Activated T-helper 1 cell treated with anti-CD3 and anti-CD28 coated beads, Interleukin-12 subunit alpha, Interleukin-12 subunit beta, Interleukin-2, Interleukin-4 antibody, amounts not matched to agents 30 ng/mL and 10 ng/mL and 1 ng/mL, durations not matched to agents 14 hours and 24 hours and 36 hours (primary cell): ENCODE results near the gene PIK3R5. TPM values are rescaled to one million over a fixed set of nuclear protein-coding genes. Genes with fewer than 3 reads are reported as not detected.
"Not testable (repeated sequence)": the region's sequence is repeated elsewhere in the genome, so short reads cannot be mapped to it uniquely, and the experiment has no call there.

ENCODE experiments used
- DNase-seq: peaks from one replicate; pipeline ENCODE4 v3.0.0; 2021; ENCODE audit warnings: low spot score
- H3K27ac Mint-ChIP-seq: one replicate; pipeline ENCODE4 v1.8.0; 2021; ENCODE audit warnings: mild to moderate bottlenecking, mixed read lengths
- H3K27me3 Mint-ChIP-seq: one replicate; pipeline ENCODE4 v1.8.0; 2022; ENCODE audit warnings: mild to moderate bottlenecking, moderate library complexity, mixed read lengths; ENCODE audit not compliant: insufficient read depth
- H3K36me3 Mint-ChIP-seq: one replicate; pipeline ENCODE4 v1.8.0; 2021; ENCODE audit warnings: low read depth, mixed read lengths
- H3K4me1 Mint-ChIP-seq: one replicate; pipeline ENCODE4 v1.8.0; 2021; ENCODE audit warnings: low read depth, mixed read lengths
- H3K4me3 Mint-ChIP-seq: one replicate; pipeline ENCODE4 v1.8.0; 2021; ENCODE audit warnings: mild to moderate bottlenecking, moderate library complexity, mixed read lengths
- H3K9me3 Mint-ChIP-seq: one replicate; pipeline ENCODE4 v1.8.0; 2021; ENCODE audit warnings: mixed read lengths
- intact Hi-C: fragments of 100-400 bp; cut with micrococcal nuclease; formaldehyde crosslinking; loops from one replicate; pipeline ENCODE4 v1.15.1; 2024
- total RNA-seq: library from RNA; stranded (reverse); gene quantifications from 2 replicates; pipeline ENCODE4 v1.2.3, GENCODE V29; 2022

Gene PIK3R5
- total RNA-seq, 1 donor from 2014 or later = 33.6 TPM

DNA sequence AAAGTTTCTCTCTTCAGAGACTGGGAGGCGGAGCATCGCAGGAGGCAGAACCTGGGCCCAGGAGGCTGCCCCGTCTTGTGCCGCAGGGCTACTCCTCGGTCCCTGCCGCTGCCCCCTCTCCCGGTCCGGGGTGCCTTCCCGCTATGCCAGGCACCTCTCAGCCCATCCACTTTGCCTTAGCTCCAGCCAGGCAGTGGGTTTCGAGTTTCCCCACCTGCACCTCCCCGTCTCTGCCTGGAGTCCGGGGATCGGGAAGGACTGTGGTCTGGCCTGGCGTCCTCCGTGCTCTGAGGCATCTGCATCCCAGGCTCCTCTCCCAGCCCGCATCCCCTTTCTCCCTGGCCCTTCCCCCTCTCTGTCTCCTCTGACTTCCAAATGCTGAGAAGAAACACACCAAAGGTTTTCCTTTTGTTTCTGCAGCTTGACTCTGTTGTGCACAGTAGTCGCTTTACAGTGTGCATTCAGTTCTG lies 71.3 kb downstream of the PIK3R5 start:
- Mint-ChIP-seq H3K27ac (peak overlapping the region; percentile 72), H3K4me3 (no peak overlapping the region), H3K27me3 (no peaks in the 10 kb centered on the region), H3K36me3 (peaks cover 57% of the 10 kb centered on the region), H3K9me3 (no peaks in the 10 kb centered on the region), H3K4me1 (peaks cover 65% of the 10 kb centered on the region)
- intact Hi-C loops = loop anchor here (2.0 kb wide), 1 partner anchor 147 kb away; no protein-coding TSS in a partner anchor
- DNase-seq = no peak

DNA sequence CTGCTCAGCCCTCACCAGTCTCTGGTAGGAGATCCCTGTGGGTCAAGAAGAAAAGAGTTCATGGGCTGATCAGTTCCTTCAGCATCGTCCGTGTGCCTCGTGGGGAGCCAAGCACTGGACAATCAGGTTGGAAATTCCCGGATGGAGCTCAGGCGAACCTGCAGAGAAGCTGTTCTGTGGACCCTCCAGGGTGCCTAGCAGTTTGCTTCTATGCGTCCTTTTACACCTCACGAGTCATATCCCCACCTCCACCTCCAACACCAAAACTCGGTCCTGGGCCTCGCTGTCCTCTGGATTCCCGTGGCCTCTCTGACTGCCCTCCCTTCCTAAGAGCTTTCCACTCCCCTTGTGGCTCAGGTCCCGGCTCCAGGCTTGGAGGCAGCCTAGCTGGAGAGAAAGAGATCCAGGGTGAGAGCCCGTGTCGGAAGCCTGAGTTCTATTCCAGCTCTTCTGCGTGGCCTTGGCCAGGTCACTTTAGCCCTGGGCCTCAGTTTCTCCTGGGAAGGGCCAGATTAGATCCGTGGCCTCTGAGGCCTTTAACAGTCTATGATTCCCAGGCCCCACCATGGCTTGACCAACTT lies 71.8 kb downstream of the PIK3R5 start:
- Mint-ChIP-seq H3K9me3 (no peaks in the 10 kb centered on the region), H3K36me3 (peaks cover 53% of the 10 kb centered on the region)
- intact Hi-C loops = loop anchor here (2.0 kb wide), 1 partner anchor 147 kb away; no protein-coding TSS in a partner anchor

DNA sequence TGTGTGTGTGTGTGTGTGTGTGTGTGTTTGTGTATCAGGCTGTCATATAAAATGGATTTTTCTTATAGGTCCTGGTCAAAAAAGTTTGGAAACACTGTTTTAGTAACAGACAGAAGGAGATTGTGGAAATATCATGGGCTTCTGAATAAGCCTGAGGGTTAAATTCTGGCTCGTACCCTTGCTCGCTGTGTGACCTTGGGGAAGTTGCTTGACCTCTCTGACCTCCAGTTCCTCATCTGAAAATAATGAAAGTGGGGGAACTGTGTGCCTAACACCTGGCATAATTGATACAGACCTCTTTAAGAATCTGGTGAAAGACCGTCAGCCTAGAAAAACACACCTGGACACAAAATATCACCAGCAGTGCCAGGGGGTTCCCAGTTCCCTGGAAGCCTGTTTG lies 72.4 kb downstream of the PIK3R5 start:
- H3K4me3 Mint-ChIP-seq = no peak overlapping the region
- H3K9me3 Mint-ChIP-seq = no peaks in the 10 kb centered on the region
- intact Hi-C loops = no loop called here
- H3K27me3 Mint-ChIP-seq = no peaks in the 10 kb centered on the region
- H3K27ac Mint-ChIP-seq = peak overlapping the region; percentile 58
- peaks cover 49% of the 10 kb centered on the region for H3K36me3 Mint-ChIP-seq
- peaks cover 53% of the 10 kb centered on the region for H3K4me1 Mint-ChIP-seq
- no peak for DNase-seq

More for the DNA sequence above, 71.8 kb downstream of the PIK3R5 start:
- H3K27me3 Mint-ChIP-seq = no peaks in the 10 kb centered on the region
- no peak for DNase-seq
- peaks cover 60% of the 10 kb centered on the region for H3K4me1 Mint-ChIP-seq
- H3K4me3 Mint-ChIP-seq = no peak overlapping the region
- no peak overlapping the region for H3K27ac Mint-ChIP-seq

DNA sequence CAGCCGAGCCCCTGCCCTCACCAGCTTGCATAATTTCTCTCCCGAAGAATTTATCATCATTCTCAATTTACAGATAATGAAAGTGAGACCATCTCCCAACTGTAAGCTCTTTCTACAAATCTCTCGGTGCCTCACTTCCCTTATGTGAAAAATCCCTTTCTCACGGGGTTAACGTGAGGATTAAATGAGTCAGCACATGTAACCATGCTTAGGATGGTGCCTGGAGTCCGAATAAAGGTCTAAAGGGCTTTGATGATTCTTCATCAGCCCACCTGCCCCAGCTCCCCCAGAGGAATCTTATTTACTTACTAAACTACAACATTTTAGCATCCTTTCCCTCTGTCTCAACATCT lies 73.2 kb downstream of the PIK3R5 start:
- H3K4me1 Mint-ChIP-seq = peaks cover 46% of the 10 kb centered on the region
- no peak overlapping the region for H3K4me3 Mint-ChIP-seq
- no peaks in the 10 kb centered on the region for H3K27me3 Mint-ChIP-seq
- H3K27ac Mint-ChIP-seq = peak overlapping the region; percentile 65
- H3K36me3 Mint-ChIP-seq = peaks cover 44% of the 10 kb centered on the region
- no peaks in the 10 kb centered on the region for H3K9me3 Mint-ChIP-seq
- DNase-seq = no peak
- intact Hi-C loops = no loop called here

DNA sequence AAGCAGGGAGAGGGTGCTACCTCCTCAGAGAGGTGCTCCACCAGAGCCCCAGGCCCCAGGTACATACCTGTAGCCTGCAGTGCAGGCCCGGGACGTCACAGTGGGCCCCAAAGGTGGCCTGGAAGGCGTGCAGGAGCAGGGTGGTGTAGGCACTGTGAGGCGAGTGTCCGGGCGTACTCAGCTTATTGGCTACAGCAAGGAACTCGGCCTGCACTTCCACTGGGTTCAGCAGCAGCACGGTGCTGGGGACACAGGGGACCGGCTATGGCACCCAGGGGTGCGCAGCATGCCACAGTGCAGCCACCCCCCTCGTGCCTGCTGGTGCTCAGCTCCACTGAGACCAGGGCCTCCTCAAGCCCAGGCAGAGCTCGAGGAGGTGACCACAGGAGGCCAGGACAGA lies 74.8 kb downstream of the PIK3R5 start:
- Mint-ChIP-seq H3K27me3 (no peaks in the 10 kb centered on the region), H3K9me3 (no peaks in the 10 kb centered on the region), H3K36me3 (peaks cover 43% of the 10 kb centered on the region), H3K27ac (no peak overlapping the region), H3K4me3 (no peak overlapping the region), H3K4me1 (peaks cover 29% of the 10 kb centered on the region)
- intact Hi-C loops = no loop called here
- no peak for DNase-seq

DNA sequence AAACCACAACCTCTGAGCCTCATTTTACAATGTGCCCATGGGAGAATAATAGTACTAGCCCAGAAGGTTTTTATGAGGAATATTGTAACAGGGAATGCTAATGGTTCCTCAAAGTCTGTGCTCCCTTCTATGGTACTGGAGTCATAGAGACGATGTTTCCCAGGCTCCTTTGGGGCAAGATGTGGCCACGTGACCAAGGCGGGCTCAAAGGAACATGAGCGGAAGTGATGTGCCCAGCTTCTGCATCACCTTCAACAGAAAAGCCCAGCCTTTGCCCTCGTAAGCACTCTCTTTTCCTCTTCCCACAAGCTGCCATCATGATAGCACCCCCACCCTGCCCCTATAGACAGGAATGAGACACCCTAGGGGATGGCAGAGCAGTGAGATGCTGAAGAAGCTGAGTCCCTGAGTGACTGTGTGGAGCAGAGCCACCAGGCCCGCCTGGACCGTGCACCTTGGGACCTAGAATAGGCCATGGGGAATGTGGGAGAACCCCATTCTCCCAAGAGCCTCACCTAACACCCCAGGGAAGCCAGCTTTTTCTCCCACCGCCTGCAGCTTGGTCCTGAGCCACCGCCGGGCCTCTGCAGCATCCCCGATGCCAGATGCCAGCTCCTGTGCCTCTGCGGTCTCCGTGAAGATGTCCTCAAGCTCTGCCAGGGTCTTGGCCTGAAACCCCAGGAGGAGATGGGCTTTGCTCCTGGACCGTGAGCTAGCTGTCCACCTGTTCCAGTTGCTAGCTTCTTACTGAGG lies 75.9 kb downstream of the PIK3R5 start:
- Mint-ChIP-seq H3K27me3 (no peaks in the 10 kb centered on the region), H3K4me3 (no peak overlapping the region), H3K9me3 (no peaks in the 10 kb centered on the region), H3K27ac (no peak overlapping the region), H3K4me1 (peaks cover 19% of the 10 kb centered on the region), H3K36me3 (peaks cover 35% of the 10 kb centered on the region)
- no peak for DNase-seq
- intact Hi-C loops = no loop called here

DNA sequence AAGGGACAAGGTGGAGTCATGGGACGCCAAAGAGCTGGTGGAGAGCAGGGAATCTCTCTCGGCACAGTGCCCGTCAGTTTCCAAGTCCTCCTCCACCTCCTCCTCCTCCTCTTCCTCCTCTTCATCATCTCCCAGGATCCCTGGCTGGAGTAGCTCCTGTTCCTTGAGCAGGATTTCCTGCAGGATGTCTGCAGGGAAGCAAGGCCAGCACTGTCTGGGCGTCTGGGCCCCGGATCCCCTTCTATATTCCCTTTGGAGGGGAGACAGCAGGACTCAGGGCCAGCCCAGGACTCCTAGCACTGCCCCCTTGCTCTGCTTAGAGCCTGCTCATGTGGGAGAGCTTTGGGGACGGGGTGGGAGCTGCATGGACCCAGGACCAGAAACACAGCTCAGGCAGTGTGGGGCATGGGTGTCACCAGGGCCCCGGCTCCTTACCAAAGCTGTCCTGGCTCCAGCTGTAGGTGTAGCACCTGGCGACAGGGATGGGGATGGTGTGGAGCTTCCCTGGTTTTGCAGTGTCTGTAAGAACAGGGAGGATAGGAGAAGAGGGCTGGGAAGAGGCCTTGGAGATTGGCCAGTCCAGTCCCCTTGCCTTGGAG lies 76.7 kb downstream of the PIK3R5 start:
- no peak overlapping the region for H3K27ac Mint-ChIP-seq
- no peak overlapping the region for H3K4me3 Mint-ChIP-seq
- intact Hi-C loops = no loop called here
- H3K4me1 Mint-ChIP-seq = peaks cover 16% of the 10 kb centered on the region
- H3K9me3 Mint-ChIP-seq = no peaks in the 10 kb centered on the region
- no peak for DNase-seq
- H3K27me3 Mint-ChIP-seq = no peaks in the 10 kb centered on the region
- H3K36me3 Mint-ChIP-seq = peaks cover 38% of the 10 kb centered on the region

DNA sequence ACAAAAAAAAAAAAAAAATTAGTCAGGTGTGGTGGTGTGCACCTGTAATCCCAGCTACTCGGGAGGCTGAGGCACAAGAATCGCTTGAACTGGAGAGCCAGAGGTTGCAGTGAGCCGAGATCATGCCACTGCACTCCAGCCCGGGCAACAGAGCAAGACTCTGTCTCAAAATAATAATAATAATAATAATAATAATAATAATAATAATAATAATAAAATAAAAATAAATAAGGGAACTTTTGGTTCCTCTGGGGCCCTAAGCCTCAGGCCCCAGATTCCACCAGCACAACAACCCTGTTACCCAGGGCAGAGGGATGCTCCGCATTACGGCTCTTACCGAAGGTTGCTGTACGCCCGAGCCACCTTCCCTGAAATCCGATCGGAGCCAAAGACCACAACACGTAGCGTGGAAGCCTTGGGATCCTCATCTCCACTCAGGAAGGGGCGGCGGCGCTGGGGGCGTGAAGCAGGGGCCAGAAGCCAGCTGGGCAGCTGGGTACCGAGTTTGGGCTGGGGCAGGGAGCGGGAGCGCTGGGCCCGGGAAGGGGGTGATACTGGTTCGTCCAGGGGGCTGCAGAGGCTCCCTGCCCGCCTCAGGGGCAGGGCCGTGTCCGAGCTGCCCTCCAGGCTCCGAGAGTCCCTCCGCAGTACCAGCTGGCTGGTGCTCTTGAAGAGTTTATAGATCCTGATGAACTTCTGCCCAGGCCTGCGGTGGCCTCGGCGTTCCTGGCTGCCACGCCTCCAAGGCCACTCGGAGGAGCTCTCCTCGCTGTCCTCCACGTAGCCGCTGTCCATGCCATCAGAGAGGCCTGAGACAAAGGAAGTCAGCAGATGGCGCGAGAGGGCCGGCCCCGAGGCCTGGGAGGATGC lies 77.4 kb downstream of the PIK3R5 start:
- peaks cover 42% of the 10 kb centered on the region for H3K36me3 Mint-ChIP-seq
- H3K9me3 Mint-ChIP-seq = no peaks in the 10 kb centered on the region
- peaks cover 14% of the 10 kb centered on the region for H3K4me1 Mint-ChIP-seq
- no peaks in the 10 kb centered on the region for H3K27me3 Mint-ChIP-seq
- H3K4me3 Mint-ChIP-seq = no peak overlapping the region
- DNase-seq = no peak
- intact Hi-C loops = no loop called here
- H3K27ac Mint-ChIP-seq = no peak overlapping the region

DNA sequence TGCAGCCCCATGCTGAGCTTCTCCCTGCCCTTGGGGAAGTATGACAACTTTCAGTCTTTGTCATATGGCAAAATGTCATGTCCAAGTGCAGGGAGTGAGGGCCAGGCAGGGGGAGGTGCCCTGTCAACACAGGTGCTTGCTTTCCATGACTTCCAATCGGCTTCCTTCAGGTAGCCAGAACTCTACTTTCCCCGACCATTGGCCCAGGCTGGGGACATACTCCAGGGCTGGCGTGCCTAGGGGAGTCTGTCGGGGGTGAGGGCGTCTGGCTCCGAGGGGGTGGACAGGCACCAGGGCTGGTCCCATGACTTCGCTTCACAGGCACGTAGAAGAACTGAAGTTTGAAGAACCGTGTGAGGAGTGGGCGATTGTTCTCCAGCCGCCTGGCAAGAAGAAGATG lies 78.2 kb downstream of the PIK3R5 start:
- no peaks in the 10 kb centered on the region for H3K9me3 Mint-ChIP-seq
- no peaks in the 10 kb centered on the region for H3K27me3 Mint-ChIP-seq
- intact Hi-C loops = no loop called here
- no peak overlapping the region for H3K4me3 Mint-ChIP-seq
- peaks cover 42% of the 10 kb centered on the region for H3K36me3 Mint-ChIP-seq
- peaks cover 6% of the 10 kb centered on the region for H3K4me1 Mint-ChIP-seq
- no peak for DNase-seq
- no peak overlapping the region for H3K27ac Mint-ChIP-seq

DNA sequence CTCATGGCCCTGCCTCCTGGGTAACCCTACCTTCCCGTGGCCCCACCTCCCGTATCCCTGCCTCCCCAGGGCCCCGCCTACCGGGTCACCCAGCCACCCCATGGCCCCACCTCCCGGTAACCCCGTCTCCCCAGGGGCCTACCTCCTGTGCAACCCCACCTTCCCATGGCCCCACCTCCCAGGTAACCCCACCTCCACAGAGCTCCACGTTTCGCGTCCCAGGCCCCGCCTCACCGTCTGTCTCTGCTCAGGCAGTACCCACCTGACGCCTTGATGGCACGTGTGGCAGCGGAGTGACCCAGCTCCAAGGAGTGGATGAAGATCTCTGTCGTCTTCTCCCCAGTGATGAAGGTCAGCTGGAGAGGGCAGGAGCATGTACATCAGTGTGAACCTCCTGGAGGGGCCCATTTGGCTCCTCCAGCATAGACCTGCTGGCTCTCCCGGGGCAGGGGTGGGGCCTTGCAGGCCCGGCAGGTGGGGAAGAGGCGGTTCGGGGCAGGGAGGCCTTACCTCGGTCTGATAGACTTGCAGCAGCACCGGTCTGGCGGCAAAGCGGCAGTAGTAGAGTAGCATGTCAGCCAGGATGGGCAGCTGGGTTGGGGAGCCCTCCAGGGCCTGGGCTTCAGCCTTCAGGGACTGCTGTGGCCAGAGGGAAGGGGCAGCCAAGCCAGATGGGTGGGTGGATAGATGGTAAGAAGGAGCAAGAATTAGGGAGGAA lies 79.4 kb downstream of the PIK3R5 start:
- Mint-ChIP-seq H3K27ac (peak overlapping the region; percentile 45), H3K4me3 (no peak overlapping the region), H3K36me3 (peaks cover 38% of the 10 kb centered on the region), H3K9me3 (no peaks in the 10 kb centered on the region), H3K27me3 (no peaks in the 10 kb centered on the region), H3K4me1 (no peaks in the 10 kb centered on the region)
- intact Hi-C loops = no loop called here
- DNase-seq = no peak

DNA sequence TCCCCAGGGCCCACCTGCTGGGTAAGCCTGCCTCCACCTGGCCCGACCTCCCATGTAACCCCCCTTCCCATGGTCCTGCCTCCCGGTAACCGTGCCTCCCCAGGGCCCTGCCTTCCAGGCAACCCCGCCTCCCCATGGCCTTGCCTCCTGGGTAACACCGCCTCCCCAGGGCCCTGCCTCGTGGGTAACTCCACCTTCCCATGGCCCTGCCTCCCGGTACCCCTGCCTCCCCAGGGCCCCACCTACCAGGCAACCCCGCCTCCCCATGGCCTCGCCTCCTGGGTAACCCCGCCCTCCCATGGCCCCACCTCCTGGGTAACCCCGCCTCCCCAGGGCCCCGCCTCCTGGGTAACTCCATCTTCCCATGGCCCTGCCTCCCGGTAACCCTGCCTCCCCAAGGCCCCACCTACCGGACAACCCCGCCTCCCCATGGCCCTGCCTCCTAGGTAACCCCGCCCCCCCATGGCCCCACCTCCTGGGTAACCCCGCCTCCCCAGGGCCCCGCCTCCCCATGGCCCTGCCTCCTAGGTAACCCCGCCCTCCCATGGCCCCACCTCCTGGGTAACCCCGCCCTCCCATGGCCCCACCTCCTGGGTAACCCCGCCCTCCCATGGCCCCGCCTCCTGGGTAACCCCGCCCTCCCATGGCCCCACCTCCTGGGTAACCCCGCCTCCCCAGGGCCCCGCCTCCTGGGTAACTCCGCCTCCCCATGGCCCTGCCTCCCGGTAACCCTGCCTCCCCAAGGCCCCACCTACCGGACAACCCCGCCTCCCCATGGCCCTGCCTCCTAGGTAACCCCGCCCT lies 80.1 kb downstream of the PIK3R5 start:
- intact Hi-C loops, DNase-seq: not testable (repeated sequence)

More for the DNA sequence above, 80.1 kb downstream of the PIK3R5 start:
- H3K27ac Mint-ChIP-seq, H3K4me3 Mint-ChIP-seq, H3K27me3 Mint-ChIP-seq, H3K4me1 Mint-ChIP-seq, H3K9me3 Mint-ChIP-seq: not testable (repeated sequence)
- H3K36me3 Mint-ChIP-seq = peaks cover 41% of the 10 kb centered on the region
